ELR (cell line): ENCODE results near the gene MCRIP2.

Source experiments
- DNase-seq: peaks from one replicate; pipeline ENCODE4 v3.0.0-alpha.2; 2015; ENCODE audit warnings: low read depth

Gene MCRIP2

GRCh38 chr16:631808-632358 lies 9.7 kb upstream of the MCRIP2 start:
- no peak for DNase-seq

DNA sequence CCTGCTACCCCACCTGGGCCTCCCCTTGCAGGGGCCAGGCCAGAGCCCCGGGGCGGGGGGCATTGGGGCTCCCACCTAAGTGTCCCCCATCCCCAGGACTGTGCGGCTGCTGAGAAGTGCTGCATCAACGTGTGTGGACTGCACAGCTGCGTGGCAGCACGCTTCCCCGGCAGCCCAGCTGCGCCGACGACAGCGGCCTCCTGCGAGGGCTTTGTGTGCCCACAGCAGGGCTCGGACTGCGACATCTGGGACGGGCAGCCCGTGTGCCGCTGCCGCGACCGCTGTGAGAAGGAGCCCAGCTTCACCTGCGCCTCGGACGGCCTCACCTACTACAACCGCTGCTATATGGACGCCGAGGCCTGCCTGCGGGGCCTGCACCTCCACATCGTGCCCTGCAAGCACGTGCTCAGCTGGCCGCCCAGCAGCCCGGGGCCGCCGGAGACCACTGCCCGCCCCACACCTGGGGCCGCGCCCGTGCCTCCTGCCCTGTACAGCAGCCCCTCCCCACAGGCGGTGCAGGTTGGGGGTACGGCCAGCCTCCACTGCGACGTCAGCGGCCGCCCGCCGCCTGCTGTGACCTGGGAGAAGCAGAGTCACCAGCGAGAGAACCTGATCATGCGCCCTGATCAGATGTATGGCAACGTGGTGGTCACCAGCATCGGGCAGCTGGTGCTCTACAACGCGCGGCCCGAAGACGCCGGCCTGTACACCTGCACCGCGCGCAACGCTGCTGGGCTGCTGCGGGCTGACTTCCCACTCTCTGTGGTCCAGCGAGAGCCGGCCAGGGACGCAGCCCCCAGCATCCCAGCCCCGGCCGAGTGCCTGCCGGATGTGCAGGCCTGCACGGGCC lies 8.9 kb upstream of the MCRIP2 start:
- no peak for DNase-seq

- no peak for DNase-seq
These were observed 8.1 kb upstream of the MCRIP2 start for GRCh38 chr16:633336-634050.

- no peak for DNase-seq
These were observed 7.5 kb upstream of the MCRIP2 start for GRCh38 chr16:634051-634670.

DNA sequence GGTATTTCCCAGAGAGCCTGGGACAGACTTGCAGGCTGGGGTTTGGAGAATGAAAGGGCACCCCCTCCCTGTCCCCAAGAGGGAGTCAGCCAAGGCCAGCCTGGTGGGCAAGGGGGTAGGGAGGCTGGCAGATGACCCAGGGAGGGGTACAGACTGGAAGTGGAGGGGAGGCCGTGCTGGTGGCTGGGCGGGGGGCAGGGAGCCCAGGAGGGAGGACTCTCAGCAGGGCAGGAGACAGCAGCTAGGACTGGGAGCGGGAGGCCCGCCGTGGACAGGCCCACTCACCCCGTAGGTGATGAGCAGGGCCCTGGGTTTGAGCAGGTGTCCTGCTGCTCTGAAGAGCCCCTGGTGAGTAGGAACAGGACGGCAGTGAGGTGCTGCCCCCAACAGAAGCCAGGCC lies 6.6 kb upstream of the MCRIP2 start:
- DNase-seq, result no peak

- no peak for DNase-seq
These were observed 5.9 kb upstream of the MCRIP2 start for GRCh38 chr16:635573-636205.

DNA sequence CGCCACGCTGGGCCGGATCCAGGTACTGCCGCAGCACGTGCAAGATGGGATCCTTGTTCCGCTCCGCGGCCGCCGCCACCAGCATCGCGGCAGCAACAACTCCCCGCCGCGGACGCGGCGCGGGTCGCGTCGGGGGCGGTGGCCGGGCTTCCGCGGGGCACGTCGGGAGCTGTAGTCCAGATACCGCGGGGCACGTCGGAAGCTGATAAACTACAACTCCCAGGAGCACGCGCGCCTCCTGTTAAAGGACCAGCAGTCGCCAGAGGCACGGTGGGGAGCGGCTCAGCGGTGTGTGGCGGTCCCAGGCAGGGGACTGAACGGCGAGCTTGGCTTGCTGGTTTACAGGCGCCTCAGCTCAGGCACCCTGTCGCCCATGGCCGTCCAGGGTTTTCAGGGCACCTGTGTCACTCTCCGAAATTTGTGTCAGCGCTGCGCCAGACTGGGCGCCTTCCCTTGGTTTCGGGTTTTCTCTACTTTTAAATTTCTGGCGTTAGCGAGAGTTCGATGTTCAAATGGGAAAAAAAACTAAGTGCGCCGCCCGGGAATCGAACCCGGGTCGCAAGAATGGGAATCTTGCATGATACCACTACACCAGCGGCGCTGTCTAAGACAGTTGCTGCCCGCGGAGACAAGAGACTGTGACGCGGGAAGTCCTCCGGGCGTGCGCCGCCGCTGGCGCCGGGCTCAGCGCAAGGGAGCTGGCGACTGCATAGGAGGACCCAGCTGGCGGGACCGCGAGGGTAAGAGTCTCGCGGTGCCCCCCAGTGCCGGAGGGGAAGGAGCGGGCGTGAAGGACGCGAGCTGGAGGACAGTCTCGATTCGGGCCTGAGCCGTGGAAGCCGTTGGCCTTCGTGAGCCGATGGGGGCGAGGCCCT lies 5.2 kb upstream of the MCRIP2 start, which contains the start of gene METTL26:
Gene METTL26 (minus strand): TSS at position 100 of the 875 bp plus-strand sequence. CDS start 15 bp downstream, at position 85.
- DNase-seq, result peak; percentile 94

- DNase-seq, result peak; percentile 87
These were observed 4.3 kb upstream of the MCRIP2 start for GRCh38 chr16:637081-638018.

- DNase-seq, result no peak
These were observed 3.5 kb upstream of the MCRIP2 start for GRCh38 chr16:638034-638543.

DNA sequence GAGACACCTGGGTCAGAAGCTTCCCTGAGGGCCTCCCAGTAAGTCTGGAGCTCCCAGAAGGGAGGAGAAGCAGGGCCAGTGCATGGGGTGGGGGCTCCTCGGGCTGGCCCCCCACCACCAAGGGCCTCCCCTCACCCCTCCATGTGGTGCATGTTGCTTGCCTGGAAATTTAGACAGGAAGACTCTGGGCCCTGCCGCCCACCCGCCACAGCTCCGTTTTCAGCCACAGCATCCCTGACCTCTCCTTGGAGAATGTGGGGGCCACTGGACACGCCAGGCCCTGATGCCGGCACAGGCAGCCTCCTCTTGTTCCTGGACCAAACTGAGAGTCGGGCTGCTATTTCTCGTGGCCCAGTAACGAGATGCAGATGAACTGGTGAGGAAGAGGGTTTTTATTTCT lies 2.8 kb upstream of the MCRIP2 start:
- no peak for DNase-seq

- no peak for DNase-seq
These were observed 1.0 kb upstream of the MCRIP2 start for GRCh38 chr16:640614-641013.

DNA sequence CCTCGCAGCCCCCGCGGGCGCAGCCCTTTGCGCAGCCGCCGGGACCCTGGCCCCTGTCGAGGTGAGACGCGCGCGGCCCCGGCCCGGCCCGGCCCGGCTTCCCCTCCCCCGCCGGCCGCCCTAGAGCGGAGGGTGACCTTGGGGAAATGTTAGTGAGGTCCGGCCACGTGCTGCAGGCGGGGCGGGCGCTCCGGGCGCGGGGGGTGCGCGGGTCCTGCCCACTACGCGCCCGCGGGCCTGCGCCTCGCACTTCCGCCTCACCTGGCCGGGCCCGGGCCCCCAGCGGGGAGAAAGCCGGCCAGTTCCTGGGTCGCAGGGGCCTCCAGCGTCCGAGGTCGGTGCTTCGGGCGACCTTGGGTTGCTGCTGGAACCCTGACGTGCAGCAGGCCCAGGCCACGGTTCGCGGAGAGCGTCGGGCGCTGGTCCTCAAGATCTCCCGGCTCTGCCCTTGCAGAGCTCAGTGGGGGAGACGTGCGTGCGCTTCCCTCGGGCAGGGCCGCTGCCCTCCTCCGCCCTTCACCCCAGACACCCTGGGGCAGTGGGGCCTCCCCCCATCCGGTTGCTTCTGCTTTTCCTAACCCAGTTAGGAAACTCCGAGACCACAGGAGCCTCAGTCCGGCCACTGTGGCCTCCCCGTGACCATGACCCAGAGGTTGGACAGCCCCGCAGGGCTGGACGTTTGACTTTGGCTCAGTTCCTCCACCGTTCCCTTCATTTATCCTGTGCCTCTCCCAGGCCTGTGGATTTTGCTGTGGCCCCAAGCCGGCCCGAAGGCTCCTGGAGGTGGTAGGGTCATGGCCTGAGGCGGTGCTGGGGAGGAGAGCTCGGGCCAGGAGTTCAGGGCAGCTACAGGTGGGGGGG lies 791 bp downstream of the MCRIP2 start:
- peak; percentile 42 for DNase-seq

- no peak for DNase-seq
These were observed 1.4 kb downstream of the MCRIP2 start for GRCh38 chr16:643050-643368.

DNA sequence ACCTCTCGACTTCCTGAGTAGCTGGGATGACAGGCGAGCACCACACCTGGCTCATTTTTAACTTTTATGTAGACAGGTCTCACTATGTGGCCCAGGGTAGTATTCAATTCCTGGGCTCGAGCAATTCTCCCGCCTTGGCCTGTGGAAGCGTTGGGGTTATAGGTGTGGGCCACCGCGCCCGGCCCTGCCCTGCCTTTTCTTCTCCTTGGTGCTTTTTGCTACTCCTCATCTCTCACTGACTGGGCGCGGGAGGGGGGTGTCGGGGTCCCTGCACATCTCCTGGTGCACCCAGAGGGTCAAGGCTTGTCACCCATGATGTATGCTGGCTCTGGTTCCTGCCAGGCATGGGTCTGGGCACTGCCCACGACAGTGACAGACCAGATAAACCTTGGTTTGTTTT lies 2.9 kb downstream of the MCRIP2 start:
- no peak for DNase-seq

GRCh38 chr16:645852-646678 lies 4.4 kb downstream of the MCRIP2 start:
- no peak for DNase-seq

DNA sequence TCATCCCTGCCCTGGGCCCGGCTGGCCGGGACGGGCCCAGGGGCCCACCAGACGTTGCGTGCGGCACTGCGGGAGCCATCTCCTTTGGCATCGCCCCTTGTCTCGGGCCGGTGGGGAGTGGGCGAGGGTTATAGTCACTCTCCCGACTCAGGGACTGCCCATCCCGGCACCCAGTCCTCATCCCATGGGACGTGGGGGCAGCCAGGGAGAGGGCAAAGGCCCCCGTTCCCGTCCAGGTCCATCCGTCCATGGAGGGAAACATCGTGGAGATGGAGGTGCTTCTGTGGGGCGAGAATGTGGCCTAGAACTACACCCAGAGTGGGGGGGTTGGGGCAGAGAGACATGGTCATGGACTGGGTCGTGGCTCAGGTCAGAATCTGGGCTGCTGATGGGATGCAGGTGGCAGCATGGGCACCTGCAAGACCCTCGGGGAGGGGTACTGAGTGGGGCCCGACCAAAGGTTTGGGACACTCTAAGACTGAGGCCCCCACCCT lies 5.1 kb downstream of the MCRIP2 start:
- DNase-seq, result no peak

- no peak for DNase-seq
These were observed 5.7 kb downstream of the MCRIP2 start for GRCh38 chr16:647173-647902.
